OCI-M2 (cell line): ENCODE results near the gene COBL.

Experiments used
- DNase-seq: peaks from one replicate; lab custom pipeline; 2025; ENCODE audit not compliant: unreplicated experiment; lab: John Stamatoyannopoulos, UW

Gene COBL

GRCh38 chr7:50974240-50974639 is 342.4 kb downstream of the COBL start:
- no peak for DNase-seq

DNA sequence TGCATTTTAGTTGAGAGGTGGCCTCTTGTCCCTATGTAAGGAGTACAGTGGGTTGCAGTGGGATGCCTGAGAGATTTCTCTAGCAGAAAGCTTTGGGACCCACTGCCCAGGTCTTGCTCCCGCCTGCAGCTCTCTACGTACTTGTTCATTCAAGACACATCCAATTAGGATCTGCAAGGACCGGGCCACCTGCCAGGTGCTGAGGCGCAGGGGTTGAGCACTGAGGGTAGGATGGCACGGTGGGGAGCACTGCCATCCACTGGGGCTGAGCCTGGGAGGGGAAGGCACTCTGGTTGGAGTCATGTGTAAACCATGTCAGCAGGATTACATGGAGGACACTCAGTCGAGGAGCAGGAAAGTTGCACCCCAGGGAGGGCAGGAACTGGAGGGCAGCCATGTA is 342.8 kb downstream of the COBL start:
- no peak for DNase-seq

DNA sequence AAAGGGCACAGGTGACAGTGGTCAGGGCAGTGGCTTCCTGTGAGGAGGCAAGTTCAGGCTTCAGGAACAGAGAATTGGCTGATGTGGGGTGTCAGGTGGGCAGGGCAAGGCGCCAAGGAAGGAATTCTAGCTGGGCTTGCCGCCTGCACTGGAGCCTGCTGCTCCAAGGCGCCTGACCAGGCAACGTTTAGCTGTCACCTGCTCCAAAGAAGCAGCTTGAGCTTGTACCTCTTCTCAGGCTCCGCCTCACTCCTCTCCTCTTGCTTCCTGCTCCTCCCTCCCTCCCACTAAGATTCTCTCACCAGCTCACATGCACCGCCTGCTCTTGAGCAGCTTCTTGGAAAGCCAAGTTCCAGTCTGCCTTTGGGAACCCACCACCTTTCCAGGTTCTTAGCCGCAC is 346.5 kb downstream of the COBL start:
- DNase-seq: no peak
